ENCODE measurements around the gene BBIP1. TPM values are rescaled to one million over a fixed set of nuclear protein-coding genes. Genes with fewer than 3 reads are reported as not detected.

BBIP1 gene
- total RNA-seq, 2 donors from 2014 or later: 17.7 to 19.1 TPM

GRCh38 chr10:110923856-110924493, 5.0 kb upstream of the BBIP1 start:
- H3K9me3 ChIP-seq: no peaks in the 10 kb centered on the region
- no peak for DNase-seq
- H3K9ac ChIP-seq (ENCODE audit: low read depth in 2 of 2, low read length in 2 of 2): no peak overlapping the region
- H3K4me3 ChIP-seq: no peak overlapping the region
- TF ChIP-seq CTCF (IDR thresholded peaks at IDR 0.05): no peak
- intact Hi-C loops (cut with DNase I): no loop called here
- H3K36me3 ChIP-seq: no peaks in the 10 kb centered on the region
- no peaks in the 10 kb centered on the region for H3K4me1 ChIP-seq
- H3K27me3 ChIP-seq: no peaks in the 10 kb centered on the region
- no peak overlapping the region for H3K27ac ChIP-seq

GRCh38 chr10:110919971-110920881, 1.2 kb upstream of the BBIP1 start:
- Histone ChIP-seq H3K4me1 (no peaks in the 10 kb centered on the region), H3K9ac (ENCODE audit: low read depth in 2 of 2, low read length in 2 of 2) (peak overlapping the region; percentile 80 to 92), H3K27me3 (no peaks in the 10 kb centered on the region), H3K36me3 (no peaks in the 10 kb centered on the region), H3K4me3 (peak overlapping the region; percentile 61), H3K9me3 (no peaks in the 10 kb centered on the region), H3K27ac (peak overlapping the region; percentile 91)
- DNase-seq: peak; percentile 56
- no peak for TF ChIP-seq CTCF (IDR thresholded peaks at IDR 0.05)
- intact Hi-C loops (cut with DNase I): no loop called here

- Histone ChIP-seq H3K4me3 (peak within 1 kb of the TSS; percentile 61), H3K9ac (ENCODE audit: low read depth in 2 of 2, low read length in 2 of 2) (peak within 1 kb of the TSS; percentile 85 to 98), H3K36me3 (no peaks in the 10 kb centered on the region), H3K27ac (peak within 1 kb of the TSS; percentile 92), H3K4me1 (no peaks in the 10 kb centered on the region), H3K27me3 (no peaks in the 10 kb centered on the region), H3K9me3 (no peaks in the 10 kb centered on the region)
- TF ChIP-seq CTCF (IDR thresholded peaks at IDR 0.05): no peak
- intact Hi-C loops (cut with DNase I): no loop called here
- peak; percentile 99 for DNase-seq
Measured at GRCh38 chr10:110919349-110919931, 460 bp upstream of the BBIP1 start, which contains the start of gene SHOC2. Gene SHOC2, plus strand, starts transcription at chr10:110919604. Its CDS starts 44,755 bp downstream, at chr10:110964359.

- intact Hi-C loops (cut with DNase I): no loop called here
- H3K4me1 ChIP-seq: no peaks in the 10 kb centered on the region
Measured at GRCh38 chr10:110918269-110918642, 724 bp downstream of the BBIP1 start.

More at GRCh38 chr10:110918269-110918642, 724 bp downstream of the BBIP1 start:
- H3K27me3 ChIP-seq: no peaks in the 10 kb centered on the region
- peak; percentile 97 for DNase-seq
- peak overlapping the region; percentile 85 to 98 for H3K9ac ChIP-seq (ENCODE audit: low read depth in 2 of 2, low read length in 2 of 2)
- peak overlapping the region; percentile 49 for H3K4me3 ChIP-seq
- H3K27ac ChIP-seq: peak overlapping the region; percentile 92
- H3K9me3 ChIP-seq: no peaks in the 10 kb centered on the region
- H3K36me3 ChIP-seq: no peaks in the 10 kb centered on the region
- TF ChIP-seq CTCF (IDR thresholded peaks at IDR 0.05): no peak

All from colonic mucosa (tissue), 4 donors.